Ovary (tissue), 3 donors: Measurements from ENCODE around the gene ENTPD2.

Experiments
- CTCF ChIP-seq, 3 donors: fragments of 450-650 bp in 2 of 3; fragments of 200-600 bp in 1 of 3; IDR thresholded peaks; one replicate each; pipeline versions ENCODE4 v1.5.1 to v1.8.0; 2016 to 2022; ENCODE audit warnings: antibody characterized with exemption in 3 of 3, mild to moderate bottlenecking in 1 of 3
- EP300 ChIP-seq: sonication (generic); formaldehyde crosslinking; IDR thresholded peaks from one replicate; pipeline ENCODE4 v1.6.1; 2017; ENCODE audit warnings: antibody characterized with exemption
- POLR2A ChIP-seq: fragments of 450-650 bp; IDR thresholded peaks from one replicate; pipeline ENCODE4 v1.6.1; 2017; ENCODE audit warnings: antibody characterized with exemption, mild to moderate bottlenecking, moderate library complexity
- donor health status: DM: no; HTN: no; CAD: no.

GRCh38 chr9:137078701-137079400, 25.0 kb upstream of the ENTPD2 start:
- TF ChIP-seq CTCF (IDR thresholded peaks at IDR 0.05) (no peak), POLR2A (no peak), EP300 (no peak)
